VCaP (cell line): ENCODE measurements around the gene ZSWIM7.
"Not testable (repeated sequence)": the region's sequence is repeated elsewhere in the genome, so short reads cannot be mapped to it uniquely, and the experiment has no call there.

Experiments used
- H3K27ac ChIP-seq: fragments of 450-650 bp; 2 replicates; pipeline ENCODE4 v1.5.1; 2017
- TF ChIP-seq, protein P1 (sequence below): fragments of 450-650 bp; conservative IDR thresholded peaks from 2 replicates; pipeline ENCODE4 v1.5.1; 2017; ENCODE audit warnings: mild to moderate bottlenecking, moderate library complexity

Gene ZSWIM7

DNA sequence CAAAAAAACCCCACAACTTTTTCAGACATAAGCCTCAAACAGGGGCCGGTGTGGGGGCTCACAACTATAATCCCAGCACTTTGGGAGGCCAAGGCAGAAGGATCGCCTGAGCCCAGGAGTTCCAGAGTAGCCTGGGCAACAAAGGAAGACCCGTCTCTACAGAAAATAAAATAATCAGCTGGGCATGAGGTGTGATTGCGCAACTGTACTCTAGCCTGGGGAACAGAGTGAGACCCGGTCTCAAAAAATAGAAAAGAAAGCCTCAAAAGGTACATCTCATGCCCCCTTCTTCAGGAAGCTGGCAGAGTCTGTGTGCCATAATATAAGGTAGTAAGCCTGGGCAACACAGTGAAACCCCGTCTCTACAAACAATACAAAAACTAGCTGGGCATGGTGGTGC lies 3.2 kb downstream of the ZSWIM7 start:
- no peak overlapping the region for H3K27ac ChIP-seq
- TF ChIP-seq, protein P1, sequence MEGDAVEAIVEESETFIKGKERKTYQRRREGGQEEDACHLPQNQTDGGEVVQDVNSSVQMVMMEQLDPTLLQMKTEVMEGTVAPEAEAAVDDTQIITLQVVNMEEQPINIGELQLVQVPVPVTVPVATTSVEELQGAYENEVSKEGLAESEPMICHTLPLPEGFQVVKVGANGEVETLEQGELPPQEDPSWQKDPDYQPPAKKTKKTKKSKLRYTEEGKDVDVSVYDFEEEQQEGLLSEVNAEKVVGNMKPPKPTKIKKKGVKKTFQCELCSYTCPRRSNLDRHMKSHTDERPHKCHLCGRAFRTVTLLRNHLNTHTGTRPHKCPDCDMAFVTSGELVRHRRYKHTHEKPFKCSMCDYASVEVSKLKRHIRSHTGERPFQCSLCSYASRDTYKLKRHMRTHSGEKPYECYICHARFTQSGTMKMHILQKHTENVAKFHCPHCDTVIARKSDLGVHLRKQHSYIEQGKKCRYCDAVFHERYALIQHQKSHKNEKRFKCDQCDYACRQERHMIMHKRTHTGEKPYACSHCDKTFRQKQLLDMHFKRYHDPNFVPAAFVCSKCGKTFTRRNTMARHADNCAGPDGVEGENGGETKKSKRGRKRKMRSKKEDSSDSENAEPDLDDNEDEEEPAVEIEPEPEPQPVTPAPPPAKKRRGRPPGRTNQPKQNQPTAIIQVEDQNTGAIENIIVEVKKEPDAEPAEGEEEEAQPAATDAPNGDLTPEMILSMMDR: no peak

DNA sequence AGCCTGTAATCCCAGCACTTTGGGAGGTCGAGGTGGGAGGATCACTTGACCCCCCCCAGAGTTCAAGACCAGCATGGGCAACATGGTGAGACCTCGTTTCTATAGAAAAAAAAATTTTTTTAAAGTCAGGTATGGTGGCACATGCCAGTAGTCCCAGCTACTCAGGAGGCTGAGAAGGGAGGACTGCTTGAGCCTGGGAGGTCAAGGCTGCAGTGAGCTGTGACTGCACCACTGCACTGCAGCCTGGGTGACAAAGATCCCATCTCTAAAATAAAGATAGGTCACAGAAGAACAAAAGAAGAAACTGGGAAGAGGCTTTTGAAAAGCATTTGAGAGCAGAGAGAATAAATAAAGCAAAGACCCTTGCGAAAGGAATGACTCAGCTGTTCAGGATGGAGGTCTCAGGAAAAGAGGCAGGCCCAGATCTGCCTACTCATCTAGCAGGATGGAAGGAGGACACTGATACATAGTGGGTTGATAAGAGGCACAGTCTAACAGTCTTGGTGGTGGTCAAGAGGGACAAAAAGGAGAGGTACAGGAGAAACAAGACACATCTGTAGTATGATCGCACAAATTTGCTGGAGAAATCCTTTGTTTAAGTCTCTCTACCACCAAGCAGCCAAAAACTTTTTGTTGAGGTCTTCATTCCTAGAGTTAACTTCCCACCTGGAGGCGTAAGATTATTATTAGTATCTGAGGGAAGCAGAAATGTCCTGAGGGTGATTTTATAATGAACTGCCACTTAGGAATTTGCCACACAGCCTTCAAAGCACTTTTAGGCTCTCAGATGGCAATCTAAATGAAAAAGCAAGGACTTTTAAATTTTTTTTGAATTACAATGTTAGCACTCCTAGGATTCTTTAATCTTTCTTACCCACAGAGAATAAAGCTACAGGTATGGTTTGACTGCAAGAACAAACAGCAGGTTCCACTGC lies 17.6 kb downstream of the ZSWIM7 start:
- TF ChIP-seq, protein P1: no peak
- no peak overlapping the region for H3K27ac ChIP-seq

DNA sequence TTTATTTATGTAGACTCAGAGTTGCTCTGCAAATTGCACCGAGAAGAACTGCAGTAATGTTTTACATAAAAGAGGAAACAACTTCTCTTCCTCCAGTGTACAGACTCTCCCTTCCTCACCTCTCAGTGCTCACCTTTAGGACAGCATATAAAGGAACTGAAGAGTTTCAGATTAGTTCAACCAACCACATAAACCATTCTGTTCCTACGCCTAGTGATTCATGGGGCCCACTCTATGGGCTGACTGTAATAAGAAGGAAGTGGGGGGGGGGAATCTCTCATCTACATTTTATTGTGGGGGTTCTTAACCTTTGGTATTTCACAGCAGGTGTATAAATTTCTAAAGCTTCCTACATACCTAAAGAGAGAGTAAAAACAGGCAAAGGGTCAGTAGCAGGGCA lies 18.3 kb downstream of the ZSWIM7 start:
- TF ChIP-seq, protein P1: no peak
- H3K27ac ChIP-seq: no peak overlapping the region

DNA sequence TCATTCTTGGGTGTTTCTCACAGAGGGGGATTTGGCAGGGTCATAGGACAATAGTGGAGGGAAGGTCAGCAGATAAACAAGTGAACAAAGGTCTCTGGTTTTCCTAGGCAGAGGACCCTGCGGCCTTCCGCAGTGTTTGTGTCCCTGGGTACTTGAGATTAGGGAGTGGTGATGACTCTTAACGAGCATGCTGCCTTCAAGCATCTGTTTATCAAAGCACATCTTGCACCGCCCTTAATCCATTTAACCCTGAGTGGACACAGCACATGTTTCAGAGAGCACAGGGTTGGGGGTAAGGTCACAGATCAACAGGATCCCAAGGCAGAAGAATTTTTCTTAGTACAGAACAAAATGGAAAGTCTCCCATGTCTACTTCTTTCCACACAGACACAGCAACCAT lies 20.5 kb downstream of the ZSWIM7 start:
- not testable (repeated sequence) for H3K27ac ChIP-seq

GRCh38 chr17:15978606-15979005 lies 20.9 kb downstream of the ZSWIM7 start:
- H3K27ac ChIP-seq: no peak overlapping the region

DNA sequence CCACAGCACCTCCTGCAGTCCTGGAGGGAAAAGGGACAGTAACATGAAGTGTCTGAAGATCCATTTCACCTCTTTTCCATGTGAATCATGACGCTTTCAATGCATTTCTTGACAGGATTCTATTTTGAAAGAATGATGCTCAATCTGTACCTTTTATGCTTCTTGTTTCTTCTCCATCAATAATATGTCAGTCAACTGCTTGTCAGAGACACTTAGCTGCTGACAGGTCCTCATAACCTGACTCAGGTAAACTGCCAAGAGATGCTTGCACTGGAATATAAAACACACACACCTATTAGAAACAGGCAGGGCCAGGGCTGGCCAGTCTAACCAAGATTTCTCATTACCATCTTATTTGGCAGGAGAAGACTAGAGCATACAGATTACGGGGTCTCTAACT lies 21.6 kb downstream of the ZSWIM7 start:
- no peak overlapping the region for H3K27ac ChIP-seq
- TF ChIP-seq, protein P1: no peak

More at GRCh38 chr17:15978606-15979005, 20.9 kb downstream of the ZSWIM7 start:
- TF ChIP-seq, protein P1: no peak

DNA sequence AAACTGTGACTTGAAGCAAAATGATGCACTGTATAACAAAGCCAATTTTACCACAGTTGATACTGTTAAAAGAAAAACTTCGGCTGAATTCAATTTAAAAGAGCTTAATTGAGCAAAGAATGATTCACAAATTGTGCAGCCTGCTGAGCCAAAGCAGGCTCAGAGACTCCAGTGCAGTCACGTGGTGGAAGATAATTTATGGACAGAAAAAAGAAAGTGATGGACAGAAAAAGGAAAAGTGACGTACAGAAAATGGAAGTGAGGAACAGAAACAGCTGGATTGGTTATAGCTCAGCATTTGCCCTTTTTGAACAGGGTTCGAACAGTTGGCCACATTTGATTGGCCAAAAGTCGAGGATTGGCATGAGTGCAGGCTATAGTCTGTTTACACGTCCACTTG lies 25.7 kb downstream of the ZSWIM7 start:
- TF ChIP-seq, protein P1: no peak
- H3K27ac ChIP-seq: no peak overlapping the region

DNA sequence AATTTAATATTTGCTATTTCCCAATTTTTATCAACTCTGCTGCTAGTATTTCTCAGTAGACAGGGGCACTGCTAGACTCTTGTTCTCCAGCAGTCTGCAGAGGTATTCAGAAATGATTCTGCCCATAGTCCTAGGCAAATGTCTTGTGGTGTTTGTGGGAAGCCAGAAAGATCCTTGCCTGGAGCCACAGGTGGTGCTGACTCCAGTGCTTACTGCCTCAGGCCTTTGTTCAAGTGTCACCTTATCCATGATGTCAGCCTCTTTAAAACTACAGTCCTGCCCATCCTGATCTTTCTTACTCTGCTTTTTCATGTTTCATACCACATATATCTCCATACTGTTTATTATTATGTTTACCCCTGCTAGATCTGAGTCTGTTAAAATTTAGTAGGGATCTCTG lies 26.5 kb downstream of the ZSWIM7 start:
- no peak overlapping the region for H3K27ac ChIP-seq
- TF ChIP-seq, protein P1: no peak
